GM12878 (cell line): ENCODE measurements around the gene ABHD8. TPM values are rescaled to one million over a fixed set of nuclear protein-coding genes. Genes with fewer than 3 reads are reported as not detected.

Experiments
- ATAC-seq: fragments of 200-7000 bp; cut with Tn5 transposase; 3 replicates; pipeline ENCODE4 v1.9.1; 2020; ENCODE audit warnings: mild to moderate bottlenecking, moderate library complexity
- BruUV-seq: library from RNA; stranded (reverse); fragments of 400-500 nt; replicated peaks from 2 replicates; lab custom pipeline; 2021; lab: Mats Ljungman, UMichigan
- CTCF ChIA-PET: fragments of 300-600 bp; sonication (Branson Sonifier 250); formaldehyde crosslinking; extraction: SDS; loops from one replicate; lab custom pipeline; 2021; ENCODE audit warnings: inconsistent platforms; lab: Yijun Ruan, JAX
- POLR2A ChIA-PET: fragments of 350-600 bp; formaldehyde crosslinking; extraction: SDS; loops from one replicate; lab custom pipeline; 2021; ENCODE audit warnings: inconsistent platforms; lab: Charles Lee
- RAD21 ChIA-PET: fragments of 300-600 bp; sonication (Branson Sonifier 250); formaldehyde crosslinking; loops from one replicate; lab custom pipeline; 2023; ENCODE audit warnings: antibody characterized with exemption; ENCODE audit not compliant: unreplicated experiment; lab: Charles Lee
- SMC1A ChIA-PET: fragments of 300-600 bp; sonication (Branson Sonifier 250); formaldehyde crosslinking; loops from one replicate; lab custom pipeline; 2023; ENCODE audit not compliant: unreplicated experiment, uncharacterized antibody; lab: Charles Lee
- DNase-seq: peaks from one replicate; pipeline ENCODE4 v3.0.0-alpha.2; 2011; ENCODE audit warnings: low read depth, low spot score
- FAIRE-seq: peaks from 3 replicates; lab custom pipeline; 2011; peaks lifted over from hg19 to GRCh38; lab: Jason Lieb, UNC
- H2AFZ ChIP-seq: 2 replicates; pipeline ENCODE4 v1.6.0; 2011; ENCODE audit warnings: low read depth, low read length, control low read depth; ENCODE audit not compliant: control insufficient read depth
- H3K27ac ChIP-seq: 2 replicates; pipeline ENCODE4 v1.5.1; 2011; ENCODE audit warnings: control low read depth; ENCODE audit not compliant: control insufficient read depth, insufficient read depth
- H3K27me3 ChIP-seq, 2 experiments: replicated peaks in 1 of 2; 2 replicates each; pipeline versions ENCODE4 v1.6.0 to v1.6.1; 2011; ENCODE audit warnings: low read length in 1 of 2; ENCODE audit not compliant: control insufficient read depth in 2 of 2, insufficient read depth in 2 of 2
- H3K36me3 ChIP-seq, 2 experiments: 2 replicates each; pipeline ENCODE4 v1.5.1; 2011; ENCODE audit warnings: low read length in 1 of 2; ENCODE audit not compliant: control insufficient read depth in 2 of 2, insufficient read depth in 2 of 2
- H3K4me1 ChIP-seq: 2 replicates; pipeline ENCODE4 v1.6.1; 2011; ENCODE audit warnings: mild to moderate bottlenecking, low read length, moderate library complexity, mixed read lengths; ENCODE audit not compliant: control insufficient read depth, insufficient read depth
- H3K4me2 ChIP-seq: 2 replicates; pipeline ENCODE4 v1.6.0; 2011; ENCODE audit warnings: control low read depth; ENCODE audit not compliant: control insufficient read depth, insufficient read depth
- H3K4me3 ChIP-seq: fragments of 200-600 bp; sonication (generic); 2 replicates; pipeline ENCODE4 v1.5.1; 2016
- H3K79me2 ChIP-seq: 2 replicates; pipeline ENCODE4 v1.6.0; 2011; ENCODE audit warnings: low read length; ENCODE audit not compliant: control insufficient read depth, insufficient read depth
- H3K9ac ChIP-seq: 2 replicates; pipeline ENCODE4 v1.8.0; 2011; ENCODE audit warnings: low read length, control low read depth, mixed read lengths; ENCODE audit not compliant: control insufficient read depth, insufficient read depth
- H3K9me3 ChIP-seq: replicated peaks from 3 replicates; pipeline ENCODE4 v1.5.1; 2011; ENCODE audit warnings: mild to moderate bottlenecking, low read length; ENCODE audit not compliant: control insufficient read depth, insufficient read depth
- H4K20me1 ChIP-seq: 2 replicates; pipeline ENCODE4 v1.6.0; 2011; ENCODE audit not compliant: control insufficient read depth, insufficient read depth
- ASH2L ChIP-seq: fragments of 300-600, 200-600 bp; sonication (generic); IDR thresholded peaks from 2 replicates; pipeline ENCODE4 v1.6.1; 2017; ENCODE audit warnings: low read depth, mild to moderate bottlenecking, borderline replicate concordance
- BMI1 ChIP-seq: fragments of 450-650 bp; IDR thresholded peaks from 2 replicates; pipeline ENCODE4 v1.6.1; 2016; ENCODE audit warnings: mild to moderate bottlenecking, moderate library complexity, borderline replicate concordance
- CBX3 ChIP-seq: fragments of 200-600 bp; sonication (generic); IDR thresholded peaks from 2 replicates; pipeline ENCODE4 v1.6.1; 2016; ENCODE audit warnings: low read depth, borderline replicate concordance
- EED ChIP-seq: sonication (generic); IDR thresholded peaks from 2 replicates; pipeline ENCODE4 v1.6.1; 2016; ENCODE audit warnings: antibody characterized with exemption, low read depth
- FOXK2 ChIP-seq: fragments of 450-650 bp; IDR thresholded peaks from 2 replicates; pipeline ENCODE4 v1.6.1; 2017; ENCODE audit warnings: mild to moderate bottlenecking, moderate library complexity
- MEF2B ChIP-seq: fragments of 450-650 bp; IDR thresholded peaks from 2 replicates; pipeline ENCODE4 v1.6.1; 2018; ENCODE audit warnings: mild to moderate bottlenecking, moderate library complexity; ENCODE audit not compliant: partially characterized antibody, poor library complexity, severe bottlenecking
- MTA2 ChIP-seq: fragments of 450-650 bp; IDR thresholded peaks from 2 replicates; pipeline ENCODE4 v1.6.1; 2016; ENCODE audit warnings: low read depth, mild to moderate bottlenecking, moderate library complexity
- MYB ChIP-seq: fragments of 150-350 bp; IDR thresholded peaks from 2 replicates; pipeline ENCODE4 v1.6.1; 2014; ENCODE audit warnings: mild to moderate bottlenecking, low read depth, low read length, borderline replicate concordance
- NR2C2 ChIP-seq: IDR thresholded peaks from 2 replicates; pipeline ENCODE4 v1.6.1; 2011; ENCODE audit warnings: borderline replicate concordance, low read depth; ENCODE audit not compliant: control insufficient read depth, insufficient read length
- PML ChIP-seq: IDR thresholded peaks from 2 replicates; pipeline ENCODE4 v1.6.1; 2012; ENCODE audit warnings: low read length, inconsistent platforms
- SIX5 ChIP-seq: IDR thresholded peaks from 2 replicates; pipeline ENCODE4 v1.6.1; 2011; ENCODE audit warnings: mild to moderate bottlenecking, low read depth, low read length, moderate library complexity; ENCODE audit not compliant: severe bottlenecking
- SREBF2 ChIP-seq: IDR thresholded peaks from 2 replicates; pipeline ENCODE4 v1.6.1; 2012; ENCODE audit warnings: mild to moderate bottlenecking, low read length
- TBL1XR1 ChIP-seq: IDR thresholded peaks from 2 replicates; pipeline ENCODE4 v1.6.1; 2012; ENCODE audit warnings: low read depth, low read length, improper control_type of control experiment
- ZNF24 ChIP-seq: fragments of 450-650 bp; IDR thresholded peaks from 2 replicates; pipeline ENCODE4 v1.6.1; 2017; ENCODE audit warnings: antibody characterized with exemption, mild to moderate bottlenecking
- WGBS: methylation state at CpG from one replicate; pipeline ENCODE4 v1.1.6; 2016; ENCODE audit warnings: low lambda C conversion rate; ENCODE audit not compliant: insufficient replicate concordance, insufficient coverage; ENCODE audit errors: missing lambda C conversion rate; 5-methylcytosine and 5-hydroxymethylcytosine counted together
- in situ Hi-C: fragments of 300-500 bp; cut with MboI; formaldehyde crosslinking; loops from 9 replicates; pipeline ENCODE4 v1.14.3; 2018; ENCODE audit warnings: mixed read lengths
- intact Hi-C: fragments of 100-400 bp; cut with micrococcal nuclease; formaldehyde crosslinking; loops from one replicate; pipeline ENCODE4 v1.14.2; 2022; ENCODE audit not compliant: unreplicated experiment
- polyA plus RNA-seq, 11 experiments: library from polyadenylated mRNA; depleted of rRNA in 4 of 11; unstranded in 6 of 11; stranded (reverse) in 5 of 11; fragments of >200 nt; fragmentation: Nextera tagmentation in 4 of 11; fragmentation: Illumina TruSeq in 1 of 11; extraction: Ambion mirVana in 4 of 11; extraction: Trizol in 1 of 11; gene quantifications; 1 replicate in 1 of 11; 2 replicates in 10 of 11; pipeline versions ENCODE4 v1.2.1 to v1.2.3, GENCODE V29; 2011 to 2016; ENCODE audit warnings: inconsistent platforms in 2 of 11, missing spikeins in 2 of 11, low read depth in 1 of 11
- total RNA-seq, 4 experiments: library from RNA; depleted of rRNA in 3 of 4; stranded (reverse); fragments of >200 nt in 3 of 4; fragmentation: Illumina TruSeq in 1 of 4; extraction: Trizol in 1 of 4; gene quantifications; 2 replicates each; pipeline versions ENCODE4 v1.2.1 to v1.2.3, GENCODE V29; 2013 to 2021
- TF ChIP-seq, protein P1 (sequence below): fragments of 450-650 bp; conservative IDR thresholded peaks from 2 replicates; pipeline ENCODE4 v1.6.1; 2017; ENCODE audit warnings: mild to moderate bottlenecking, moderate library complexity
- TF ChIP-seq, protein P2 (sequence below): fragments of 450-650 bp; IDR thresholded peaks from 2 replicates; pipeline ENCODE4 v1.6.1; 2016; ENCODE audit warnings: mild to moderate bottlenecking
- TF ChIP-seq, protein P3 (sequence below): fragments of 450-650 bp; IDR thresholded peaks from 2 replicates; pipeline ENCODE4 v1.6.1; 2017; ENCODE audit warnings: antibody characterized with exemption, mild to moderate bottlenecking, moderate library complexity

Gene ABHD8
- total and polyA plus RNA-seq, 10 of the 15 experiments (the other 5 are each of a cell fraction or from before 2014, with no cell fraction given) = 0.03 to 12.5 (median 6.0) TPM

DNA sequence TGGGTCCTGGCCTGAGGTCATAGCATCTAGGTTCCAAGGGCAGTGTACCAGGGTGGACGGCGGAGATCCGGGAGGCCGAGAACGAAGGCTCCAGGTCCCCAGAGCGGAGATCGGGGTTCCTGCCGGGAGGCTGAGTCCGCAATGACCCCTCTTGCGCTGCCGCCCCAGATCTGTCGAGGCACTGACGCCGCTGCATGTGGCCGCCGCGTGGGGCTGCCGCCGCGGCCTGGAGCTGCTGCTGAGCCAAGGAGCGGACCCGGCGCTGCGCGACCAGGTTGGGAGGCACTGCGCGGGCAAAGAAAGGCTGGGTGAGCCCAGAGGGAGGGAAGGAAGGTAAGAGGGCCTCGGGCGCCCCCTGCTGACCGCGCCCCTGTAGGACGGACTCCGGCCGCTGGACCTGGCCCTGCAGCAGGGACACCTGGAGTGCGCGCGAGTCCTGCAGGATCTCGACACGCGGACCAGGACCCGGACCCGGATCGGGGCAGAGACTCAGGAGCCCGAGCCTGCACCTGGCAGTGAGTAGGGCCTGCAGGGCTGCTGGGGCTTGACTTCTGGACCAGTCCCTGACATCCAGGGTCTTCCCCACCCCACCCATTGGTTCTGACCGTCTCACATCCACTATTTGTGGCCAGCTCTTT lies 20.6 kb downstream of the ABHD8 start:
- no TSS peak for BruUV-seq
- POLR2A ChIA-PET = interaction anchor here (0.6 to 1.0 kb wide), 2 partner anchors 16 to 160 kb away, joined by 3 read pairs; no protein-coding TSS in a partner anchor
- peak overlapping the region; percentile 73; the same call in 1 of the 2 replicates for H3K9ac ChIP-seq
- peaks cover 9% of the 10 kb centered on the region for H3K4me1 ChIP-seq
- DNase-seq (peak; percentile 46), FAIRE-seq (peak; percentile 76), ATAC-seq (peak; percentile 92)
- H4K20me1 ChIP-seq = no peaks in the 10 kb centered on the region
- CTCF ChIA-PET = interaction anchor here (0.6 to 6.9 kb wide), 20 partner anchors 10 to 447 kb away, joined by 3 to 120 read pairs (median 4); partner anchors contain the start of genes ABHD8, BABAM1 and USHBP1
- H2AFZ ChIP-seq = peak overlapping the region; percentile 58
- no peaks in the 10 kb centered on the region for H3K9me3 ChIP-seq
- RAD21 ChIA-PET = interaction anchor here (0.6 to 4.3 kb wide), 9 partner anchors 16 to 1948 kb away, joined by 3 to 22 read pairs (median 3); partner anchors contain the start of genes BABAM1, DDA1 and USHBP1
- intact Hi-C loops (loop anchor here (1.0 to 2.0 kb wide), 4 partner anchors 16 to 215 kb away; partner anchors contain the start of gene BABAM1), in situ Hi-C loops (no loop called here)
- 3% methylated on average over 41 of the region's 45 CpGs for WGBS
- no peaks in the 10 kb centered on the region for H3K27me3 ChIP-seq
- peak overlapping the region; percentile 85 for H3K4me3 ChIP-seq
- SMC1A ChIA-PET = interaction anchor here (0.8 to 6.5 kb wide), 3 partner anchors 17 to 161 kb away, joined by 3 to 43 read pairs (median 7); partner anchors contain the start of genes BABAM1 and USHBP1
- peak overlapping the region; percentile 92 for H3K4me2 ChIP-seq
- H3K79me2 ChIP-seq = no peaks in the 10 kb centered on the region; the same call in 1 of the 2 replicates
- H3K27ac ChIP-seq = peak overlapping the region; percentile 68
- H3K36me3 ChIP-seq = peaks cover 0 to 8% of the 10 kb centered on the region in 2 experiments; a peak in 2 of 4 replicates
- no peak for TF ChIP-seq FOXK2
- no peak for TF ChIP-seq PML
- no peak for TF ChIP-seq SREBF2
- TF ChIP-seq, protein P1, sequence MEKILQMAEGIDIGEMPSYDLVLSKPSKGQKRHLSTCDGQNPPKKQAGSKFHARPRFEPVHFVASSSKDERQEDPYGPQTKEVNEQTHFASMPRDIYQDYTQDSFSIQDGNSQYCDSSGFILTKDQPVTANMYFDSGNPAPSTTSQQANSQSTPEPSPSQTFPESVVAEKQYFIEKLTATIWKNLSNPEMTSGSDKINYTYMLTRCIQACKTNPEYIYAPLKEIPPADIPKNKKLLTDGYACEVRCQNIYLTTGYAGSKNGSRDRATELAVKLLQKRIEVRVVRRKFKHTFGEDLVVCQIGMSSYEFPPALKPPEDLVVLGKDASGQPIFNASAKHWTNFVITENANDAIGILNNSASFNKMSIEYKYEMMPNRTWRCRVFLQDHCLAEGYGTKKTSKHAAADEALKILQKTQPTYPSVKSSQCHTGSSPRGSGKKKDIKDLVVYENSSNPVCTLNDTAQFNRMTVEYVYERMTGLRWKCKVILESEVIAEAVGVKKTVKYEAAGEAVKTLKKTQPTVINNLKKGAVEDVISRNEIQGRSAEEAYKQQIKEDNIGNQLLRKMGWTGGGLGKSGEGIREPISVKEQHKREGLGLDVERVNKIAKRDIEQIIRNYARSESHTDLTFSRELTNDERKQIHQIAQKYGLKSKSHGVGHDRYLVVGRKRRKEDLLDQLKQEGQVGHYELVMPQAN = peak; percentile 70
- TF ChIP-seq MYB = no peak
- TF ChIP-seq ZNF24 = no peak
- TF ChIP-seq NR2C2 = no peak
- no peak for TF ChIP-seq MEF2B
- TF ChIP-seq ASH2L = 0 out of 2 replicates have a peak, but pooled peaks have one; percentile 34
- no peak for TF ChIP-seq TBL1XR1
- no peak for TF ChIP-seq SIX5
- TF ChIP-seq, protein P2, sequence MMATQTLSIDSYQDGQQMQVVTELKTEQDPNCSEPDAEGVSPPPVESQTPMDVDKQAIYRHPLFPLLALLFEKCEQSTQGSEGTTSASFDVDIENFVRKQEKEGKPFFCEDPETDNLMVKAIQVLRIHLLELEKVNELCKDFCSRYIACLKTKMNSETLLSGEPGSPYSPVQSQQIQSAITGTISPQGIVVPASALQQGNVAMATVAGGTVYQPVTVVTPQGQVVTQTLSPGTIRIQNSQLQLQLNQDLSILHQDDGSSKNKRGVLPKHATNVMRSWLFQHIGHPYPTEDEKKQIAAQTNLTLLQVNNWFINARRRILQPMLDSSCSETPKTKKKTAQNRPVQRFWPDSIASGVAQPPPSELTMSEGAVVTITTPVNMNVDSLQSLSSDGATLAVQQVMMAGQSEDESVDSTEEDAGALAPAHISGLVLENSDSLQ = no peak
- peak; percentile 26; the same call in 1 of the 2 replicates for TF ChIP-seq EED
- TF ChIP-seq CBX3 = no peak
- no peak for TF ChIP-seq MTA2
- no peak for TF ChIP-seq BMI1
- TF ChIP-seq, protein P3, sequence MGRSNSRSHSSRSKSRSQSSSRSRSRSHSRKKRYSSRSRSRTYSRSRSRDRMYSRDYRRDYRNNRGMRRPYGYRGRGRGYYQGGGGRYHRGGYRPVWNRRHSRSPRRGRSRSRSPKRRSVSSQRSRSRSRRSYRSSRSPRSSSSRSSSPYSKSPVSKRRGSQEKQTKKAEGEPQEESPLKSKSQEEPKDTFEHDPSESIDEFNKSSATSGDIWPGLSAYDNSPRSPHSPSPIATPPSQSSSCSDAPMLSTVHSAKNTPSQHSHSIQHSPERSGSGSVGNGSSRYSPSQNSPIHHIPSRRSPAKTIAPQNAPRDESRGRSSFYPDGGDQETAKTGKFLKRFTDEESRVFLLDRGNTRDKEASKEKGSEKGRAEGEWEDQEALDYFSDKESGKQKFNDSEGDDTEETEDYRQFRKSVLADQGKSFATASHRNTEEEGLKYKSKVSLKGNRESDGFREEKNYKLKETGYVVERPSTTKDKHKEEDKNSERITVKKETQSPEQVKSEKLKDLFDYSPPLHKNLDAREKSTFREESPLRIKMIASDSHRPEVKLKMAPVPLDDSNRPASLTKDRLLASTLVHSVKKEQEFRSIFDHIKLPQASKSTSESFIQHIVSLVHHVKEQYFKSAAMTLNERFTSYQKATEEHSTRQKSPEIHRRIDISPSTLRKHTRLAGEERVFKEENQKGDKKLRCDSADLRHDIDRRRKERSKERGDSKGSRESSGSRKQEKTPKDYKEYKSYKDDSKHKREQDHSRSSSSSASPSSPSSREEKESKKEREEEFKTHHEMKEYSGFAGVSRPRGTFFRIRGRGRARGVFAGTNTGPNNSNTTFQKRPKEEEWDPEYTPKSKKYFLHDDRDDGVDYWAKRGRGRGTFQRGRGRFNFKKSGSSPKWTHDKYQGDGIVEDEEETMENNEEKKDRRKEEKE = no peak
